ENCODE data around the gene SNN. TPM values are rescaled to one million over a fixed set of nuclear protein-coding genes. Genes with fewer than 3 reads are reported as not detected.

SNN gene
- total and polyA plus RNA-seq, 2 experiments from 2014 or later: 5.4 to 5.9 TPM

- H3K4me3 ChIP-seq: no peak overlapping the region
- H3K36me3 ChIP-seq (ENCODE audit: low read depth): peaks cover 5% of the 10 kb centered on the region
- no peaks in the 10 kb centered on the region for H3K9me2 ChIP-seq (ENCODE audit: insufficient read depth)
- no peaks in the 10 kb centered on the region for H3K27me3 ChIP-seq (replicated peaks; ENCODE audit: insufficient read depth)
- H3K9ac ChIP-seq: no peak overlapping the region
- WGBS, 2 experiments (ENCODE audit: low coverage in 1 of 2, low lambda C conversion rate in 2 of 2, missing lambda C conversion rate in 2 of 2): 55 to 60% methylated on average over 15 of the region's 15 CpGs
- no peak overlapping the region for H3K27ac ChIP-seq
- H4K20me1 ChIP-seq (ENCODE audit: insufficient read depth): no peaks in the 10 kb centered on the region
- TF ChIP-seq EZH2phosphoT487 (IDR thresholded peaks at IDR 0.05; ENCODE audit: insufficient read depth, low read depth): no peak
- TF ChIP-seq EZH2 (IDR thresholded peaks at IDR 0.05; ENCODE audit: insufficient read depth, poor library complexity, severe bottlenecking): no peak
- in situ Hi-C loops (cut with MboI): loop anchor here (25.0 kb wide), 1 partner anchor 713 kb away; no protein-coding TSS in a partner anchor
- peak; percentile 44 for DNase-seq
- H3F3A ChIP-seq (ENCODE audit: insufficient read depth): 0 out of 2 replicates have a peak, but pooled peaks cover 7% of the 10 kb centered on the region
- peaks cover 6% of the 10 kb centered on the region; the same call in 1 of the 2 replicates for H3K79me2 ChIP-seq (ENCODE audit: insufficient read depth)
- no peak overlapping the region for H2AFZ ChIP-seq
- H3K4me1 ChIP-seq (ENCODE audit: insufficient read depth): no peaks in the 10 kb centered on the region; the same call in 1 of the 2 replicates
- H3K4me2 ChIP-seq (ENCODE audit: unreplicated experiment): no peak overlapping the region
- H3K9me3 ChIP-seq (ENCODE audit: low read depth): no peaks in the 10 kb centered on the region
Measured at GRCh38 chr16:11674818-11675560, 6.7 kb downstream of the SNN start.

DNA sequence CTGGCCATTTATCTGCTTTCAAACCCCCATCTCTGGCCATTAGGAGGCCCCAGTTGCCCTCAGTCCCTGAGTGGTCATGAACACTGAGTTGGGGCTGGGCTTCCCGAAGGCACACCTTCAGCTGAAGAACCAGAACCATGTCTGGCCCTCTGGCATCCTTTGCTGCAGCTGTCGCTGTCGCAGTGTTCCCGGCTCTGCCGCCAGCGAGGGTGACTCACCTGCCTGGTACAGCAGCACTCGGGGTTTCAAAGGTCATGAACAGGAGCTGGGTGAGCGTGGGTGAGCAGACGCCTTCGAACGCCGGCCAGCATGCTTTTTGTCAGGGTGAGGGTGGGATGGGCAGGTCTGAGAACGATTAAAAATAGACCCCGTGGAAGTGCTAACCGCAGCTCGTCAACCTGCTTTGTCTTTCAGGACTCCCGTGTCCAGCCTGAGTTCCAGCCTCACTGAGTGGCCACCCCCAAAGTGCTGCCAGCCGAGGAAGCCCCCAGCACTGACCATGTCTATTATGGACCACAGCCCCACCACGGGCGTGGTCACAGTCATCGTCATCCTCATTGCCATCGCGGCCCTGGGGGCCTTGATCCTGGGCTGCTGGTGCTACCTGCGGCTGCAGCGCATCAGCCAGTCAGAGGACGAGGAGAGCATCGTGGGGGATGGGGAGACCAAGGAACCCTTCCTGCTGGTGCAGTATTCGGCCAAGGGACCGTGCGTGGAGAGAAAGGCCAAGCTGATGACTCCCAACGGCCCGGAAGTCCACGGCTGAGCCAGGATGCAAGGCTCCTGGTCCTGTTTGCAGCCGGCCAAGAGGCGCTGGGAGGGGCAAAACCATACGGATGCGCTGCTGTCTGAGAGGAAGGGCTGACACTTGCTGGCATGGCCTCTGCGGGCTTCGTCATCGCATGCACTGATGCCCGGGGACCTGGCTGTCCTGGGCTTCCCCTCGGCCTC lies 7.6 kb downstream of the SNN start:
- Histone ChIP-seq H3K27ac (no peak overlapping the region), H3K9me3 (ENCODE audit: low read depth) (no peaks in the 10 kb centered on the region), H3K27me3 (replicated peaks; ENCODE audit: insufficient read depth) (no peaks in the 10 kb centered on the region), H2AFZ (no peak overlapping the region), H3K36me3 (ENCODE audit: low read depth) (peaks cover 5% of the 10 kb centered on the region), H3K9me2 (ENCODE audit: insufficient read depth) (no peaks in the 10 kb centered on the region), H3K4me2 (ENCODE audit: unreplicated experiment) (no peak overlapping the region), H3K4me3 (no peak overlapping the region), H3K9ac (no peak overlapping the region), H4K20me1 (ENCODE audit: insufficient read depth) (no peaks in the 10 kb centered on the region), H3K4me1 (ENCODE audit: insufficient read depth) (no peaks in the 10 kb centered on the region; the same call in 1 of the 2 replicates), H3K79me2 (ENCODE audit: insufficient read depth) (peaks cover 14% of the 10 kb centered on the region), H3F3A (ENCODE audit: insufficient read depth) (0 out of 2 replicates have a peak, but pooled peaks cover 7% of the 10 kb centered on the region)
- DNase-seq: no peak
- 90 to 91% methylated on average over 42 of the region's 42 CpGs for WGBS, 2 experiments (ENCODE audit: low coverage in 1 of 2, low lambda C conversion rate in 2 of 2, missing lambda C conversion rate in 2 of 2)
- in situ Hi-C loops (cut with MboI): loop anchor here (25.0 kb wide), 1 partner anchor 714 kb away; no protein-coding TSS in a partner anchor
- TF ChIP-seq EZH2phosphoT487 (IDR thresholded peaks at IDR 0.05; ENCODE audit: insufficient read depth, low read depth) (no peak), EZH2 (IDR thresholded peaks at IDR 0.05; ENCODE audit: insufficient read depth, poor library complexity, severe bottlenecking) (no peak)

DNA sequence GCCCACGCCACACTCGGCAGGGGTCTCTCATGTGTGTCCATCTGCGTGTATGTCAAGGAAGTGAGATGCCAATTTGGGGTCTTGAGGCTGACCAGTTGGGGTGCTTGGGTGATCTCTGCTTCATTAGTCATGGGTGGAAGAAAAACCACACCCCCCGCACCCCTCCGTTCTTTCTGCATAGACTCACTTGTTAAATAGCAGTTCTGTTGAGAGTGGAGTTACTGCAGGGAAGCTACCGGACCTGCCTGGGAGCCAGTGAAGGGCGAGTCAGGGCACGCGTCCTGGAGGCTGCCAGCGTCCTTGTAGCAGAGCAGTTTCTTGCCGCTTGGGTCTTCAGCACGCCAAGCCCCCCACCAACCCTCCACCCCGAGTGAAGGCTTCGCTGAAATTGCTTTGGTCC lies 8.5 kb downstream of the SNN start:
- Histone ChIP-seq H3K4me2 (ENCODE audit: unreplicated experiment) (no peak overlapping the region), H3K79me2 (ENCODE audit: insufficient read depth) (peaks cover 24% of the 10 kb centered on the region), H3K9me3 (ENCODE audit: low read depth) (no peaks in the 10 kb centered on the region), H3K9ac (no peak overlapping the region), H3K27ac (no peak overlapping the region), H3K4me3 (no peak overlapping the region), H3K9me2 (ENCODE audit: insufficient read depth) (no peaks in the 10 kb centered on the region), H3F3A (ENCODE audit: insufficient read depth) (peaks cover 10% of the 10 kb centered on the region; the same call in 1 of the 2 replicates), H3K27me3 (replicated peaks; ENCODE audit: insufficient read depth) (no peaks in the 10 kb centered on the region), H2AFZ (no peak overlapping the region), H4K20me1 (ENCODE audit: insufficient read depth) (no peaks in the 10 kb centered on the region), H3K36me3 (ENCODE audit: low read depth) (peaks cover 5% of the 10 kb centered on the region), H3K4me1 (ENCODE audit: insufficient read depth) (peaks cover under 1% of the 10 kb centered on the region; the same call in 1 of the 2 replicates)
- WGBS, 2 experiments (ENCODE audit: low coverage in 1 of 2, low lambda C conversion rate in 2 of 2, missing lambda C conversion rate in 2 of 2): 90 to 91% methylated on average over 14 of the region's 14 CpGs
- no peak for TF ChIP-seq EZH2phosphoT487 (IDR thresholded peaks at IDR 0.05; ENCODE audit: insufficient read depth, low read depth)
- TF ChIP-seq EZH2 (IDR thresholded peaks at IDR 0.05; ENCODE audit: insufficient read depth, poor library complexity, severe bottlenecking): no peak
- DNase-seq: no peak
- in situ Hi-C loops (cut with MboI): loop anchor here (25.0 kb wide), 1 partner anchor 714 kb away; no protein-coding TSS in a partner anchor

GRCh38 chr16:11677451-11677951 lies 9.2 kb downstream of the SNN start:
- peaks cover 17% of the 10 kb centered on the region; the same call in 1 of the 2 replicates for H3F3A ChIP-seq (ENCODE audit: insufficient read depth)
- H3K27ac ChIP-seq: no peak overlapping the region
- H3K9ac ChIP-seq: no peak overlapping the region
- peaks cover 8% of the 10 kb centered on the region for H3K36me3 ChIP-seq (ENCODE audit: low read depth)
- DNase-seq: peak; percentile 37
- WGBS, 2 experiments (ENCODE audit: low coverage in 1 of 2, low lambda C conversion rate in 2 of 2, missing lambda C conversion rate in 2 of 2): 56 to 61% methylated on average over 9 of the region's 9 CpGs
- H4K20me1 ChIP-seq (ENCODE audit: insufficient read depth): peaks cover 5% of the 10 kb centered on the region; the same call in 1 of the 2 replicates
- in situ Hi-C loops (cut with MboI): loop anchor here (25.0 kb wide), 1 partner anchor 715 kb away; no protein-coding TSS in a partner anchor
- no peaks in the 10 kb centered on the region for H3K9me3 ChIP-seq (ENCODE audit: low read depth)
- H2AFZ ChIP-seq: no peak overlapping the region
- H3K9me2 ChIP-seq (ENCODE audit: insufficient read depth): no peaks in the 10 kb centered on the region
- no peak overlapping the region for H3K4me2 ChIP-seq (ENCODE audit: unreplicated experiment)
- H3K27me3 ChIP-seq (replicated peaks; ENCODE audit: insufficient read depth): no peaks in the 10 kb centered on the region
- peaks cover 8% of the 10 kb centered on the region for H3K4me1 ChIP-seq (ENCODE audit: insufficient read depth)
- no peak overlapping the region for H3K4me3 ChIP-seq
- TF ChIP-seq EZH2phosphoT487 (IDR thresholded peaks at IDR 0.05; ENCODE audit: insufficient read depth, low read depth) (no peak), EZH2 (IDR thresholded peaks at IDR 0.05; ENCODE audit: insufficient read depth, poor library complexity, severe bottlenecking) (no peak)
- peaks cover 28% of the 10 kb centered on the region for H3K79me2 ChIP-seq (ENCODE audit: insufficient read depth)

Measured in GM23248 (cell line).